ENCODE data around the gene CELSR1. TPM values are rescaled to one million over a fixed set of nuclear protein-coding genes. Genes with fewer than 3 reads are reported as not detected.

CELSR1 gene
- total and polyA plus RNA-seq, 2 of the 13 experiments (the other 11 are each of a cell fraction or from before 2014, with no cell fraction given), result 0.78 to 1.8 TPM

- TF ChIP-seq, protein P1, sequence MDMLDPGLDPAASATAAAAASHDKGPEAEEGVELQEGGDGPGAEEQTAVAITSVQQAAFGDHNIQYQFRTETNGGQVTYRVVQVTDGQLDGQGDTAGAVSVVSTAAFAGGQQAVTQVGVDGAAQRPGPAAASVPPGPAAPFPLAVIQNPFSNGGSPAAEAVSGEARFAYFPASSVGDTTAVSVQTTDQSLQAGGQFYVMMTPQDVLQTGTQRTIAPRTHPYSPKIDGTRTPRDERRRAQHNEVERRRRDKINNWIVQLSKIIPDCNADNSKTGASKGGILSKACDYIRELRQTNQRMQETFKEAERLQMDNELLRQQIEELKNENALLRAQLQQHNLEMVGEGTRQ (IDR thresholded peaks at IDR 0.05; ENCODE audit: low read depth, low read length), result no peak
- TF ChIP-seq, protein P1 (CRISPR knock-in tag; IDR thresholded peaks at IDR 0.05; ENCODE audit: borderline replicate concordance), result no peak
- TF ChIP-seq ZNF768 (CRISPR knock-in tag; IDR thresholded peaks at IDR 0.05) (peak; percentile 23; the same call in 1 of the 2 replicates), ZFY (CRISPR knock-in tag; IDR thresholded peaks at IDR 0.05) (peak; percentile 66)
Observed at GRCh38 chr22:46578824-46579561, 41.6 kb upstream of the CELSR1 start (continued).

GRCh38 chr22:46578251-46578823 lies 40.9 kb upstream of the CELSR1 start:
- H3K4me2 ChIP-seq (ENCODE audit: low read depth, low read length), result peak overlapping the region; percentile 98
- WGBS (ENCODE audit: low lambda C conversion rate), result 0% methylated on average over 6 of the region's 9 CpGs
- TSS peak; percentile 32 for BruUV-seq (replicated peaks)
- peaks cover 25% of the 10 kb centered on the region for H3K79me2 ChIP-seq (ENCODE audit: insufficient read depth, low read length)
- H3K27ac ChIP-seq (ENCODE audit: extremely low read length, insufficient read depth, low read length), result peak overlapping the region; percentile 56
- no peaks in the 10 kb centered on the region for H3K9me3 ChIP-seq (ENCODE audit: low read length)
- CTCF ChIA-PET (ENCODE audit: low intra/inter-chr PET ratio, low total read pairs), result no interaction called here
- peak overlapping the region; percentile 63 to 80 (median 64) for H3K4me3 ChIP-seq (replicated peaks in 1 of 3; ENCODE audit: insufficient read depth in 1 of 3, low read depth in 2 of 3, low read length in 3 of 3)
- in situ Hi-C loops (cut with HindIII; ENCODE audit: extremely low pct_ligation_motif_present, low pct_unique_long_range_greater_than_20kb), result no loop called here
- no peak overlapping the region for H2AFZ ChIP-seq (ENCODE audit: low read length)
- ATAC-seq (peak; percentile 11), DNase-seq (ENCODE audit: low spot score) (no peak), FAIRE-seq (no peak)
- peaks cover 6% of the 10 kb centered on the region for H4K20me1 ChIP-seq (ENCODE audit: insufficient read depth, low read length)
- H3K9ac ChIP-seq (ENCODE audit: insufficient read depth, low read depth, low read length), result peak overlapping the region; percentile 74
- peaks cover 0 to 4% of the 10 kb centered on the region in 2 experiments; a peak in 1 of 5 replicates for H3K27me3 ChIP-seq (ENCODE audit: control insufficient read depth in 1 of 2, insufficient read depth in 2 of 2, low read length in 2 of 2)
- H3K4me1 ChIP-seq (ENCODE audit: insufficient read depth, low read length), result peaks cover 82% of the 10 kb centered on the region
- POLR2A ChIA-PET, result no interaction called here
- intact Hi-C loops (cut with micrococcal nuclease; ENCODE audit: unreplicated experiment), result loop anchor here (5.0 to 10.0 kb wide), 2 partner anchors 74 to 156 kb away; partner anchors contain the start of gene CERK
- no peaks in the 10 kb centered on the region for H3K36me3 ChIP-seq (replicated peaks in 1 of 2; ENCODE audit: control insufficient read depth in 1 of 2, insufficient read depth in 2 of 2, low read length in 2 of 2)
- TF ChIP-seq ZBTB40 (IDR thresholded peaks at IDR 0.05), result no peak
- no peak for TF ChIP-seq ZBTB40 (CRISPR knock-in tag; IDR thresholded peaks at IDR 0.05)
- no peak for TF ChIP-seq ZZZ3 (CRISPR knock-in tag; IDR thresholded peaks at IDR 0.05; ENCODE audit: borderline replicate concordance)
- no peak for TF ChIP-seq ZNF260 (CRISPR knock-in tag; IDR thresholded peaks at IDR 0.05; ENCODE audit: borderline replicate concordance, low read depth)
- no peak for TF ChIP-seq GPN1 (CRISPR knock-in tag; IDR thresholded peaks at IDR 0.05; ENCODE audit: borderline replicate concordance)
- peak; percentile 3; the same call in 1 of the 2 replicates for TF ChIP-seq ZBTB7A (CRISPR knock-in tag; IDR thresholded peaks at IDR 0.05)
- no peak for TF ChIP-seq RNF2 (conservative IDR thresholded peaks at IDR 0.05; ENCODE audit: low read depth)
